ENCODE measurements around the gene TENT5A.

DNA sequence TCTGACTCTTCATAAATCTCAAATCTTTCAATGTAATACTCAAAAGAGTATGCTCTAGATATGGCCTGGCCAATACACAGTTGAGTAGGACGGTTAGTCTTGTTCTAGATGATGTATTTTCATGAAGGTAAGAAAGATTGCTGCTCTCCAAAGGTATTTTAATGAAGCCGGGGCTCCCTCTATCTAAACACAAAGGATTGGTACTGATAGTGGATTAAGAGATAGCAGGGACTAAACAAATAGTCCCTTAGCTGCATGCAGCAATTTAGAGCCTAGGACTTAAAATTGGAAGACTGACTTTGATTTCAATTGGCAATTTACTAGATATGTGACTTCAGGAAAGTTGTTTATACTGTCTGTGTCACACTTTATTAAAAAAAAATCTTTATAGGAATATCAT, 31.4 kb upstream of the TENT5A start:
- TF ChIP-seq, protein P1, sequence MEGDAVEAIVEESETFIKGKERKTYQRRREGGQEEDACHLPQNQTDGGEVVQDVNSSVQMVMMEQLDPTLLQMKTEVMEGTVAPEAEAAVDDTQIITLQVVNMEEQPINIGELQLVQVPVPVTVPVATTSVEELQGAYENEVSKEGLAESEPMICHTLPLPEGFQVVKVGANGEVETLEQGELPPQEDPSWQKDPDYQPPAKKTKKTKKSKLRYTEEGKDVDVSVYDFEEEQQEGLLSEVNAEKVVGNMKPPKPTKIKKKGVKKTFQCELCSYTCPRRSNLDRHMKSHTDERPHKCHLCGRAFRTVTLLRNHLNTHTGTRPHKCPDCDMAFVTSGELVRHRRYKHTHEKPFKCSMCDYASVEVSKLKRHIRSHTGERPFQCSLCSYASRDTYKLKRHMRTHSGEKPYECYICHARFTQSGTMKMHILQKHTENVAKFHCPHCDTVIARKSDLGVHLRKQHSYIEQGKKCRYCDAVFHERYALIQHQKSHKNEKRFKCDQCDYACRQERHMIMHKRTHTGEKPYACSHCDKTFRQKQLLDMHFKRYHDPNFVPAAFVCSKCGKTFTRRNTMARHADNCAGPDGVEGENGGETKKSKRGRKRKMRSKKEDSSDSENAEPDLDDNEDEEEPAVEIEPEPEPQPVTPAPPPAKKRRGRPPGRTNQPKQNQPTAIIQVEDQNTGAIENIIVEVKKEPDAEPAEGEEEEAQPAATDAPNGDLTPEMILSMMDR (IDR thresholded peaks at IDR 0.05), result no peak
- TF ChIP-seq POLR2A (IDR thresholded peaks at IDR 0.05), result no peak
- TF ChIP-seq EP300 (IDR thresholded peaks at IDR 0.05), result no peak

Measured in tibial nerve (tissue), 4 donors.